Activated naive CD4-positive, alpha-beta T cell treated with anti-CD3 and anti-CD28 coated beads, Interleukin-2, amount 10 ng/mL, durations not matched to agents 7 days and 5 days (primary cell): Measurements from ENCODE around the gene TUBB1.

Experiments used
- CTCF ChIA-PET: fragments of 350-600 bp; sonication (Branson Sonifier 250); formaldehyde crosslinking; loops from one replicate; lab custom pipeline; 2021; ENCODE audit warnings: antibody characterized with exemption; lab: Charles Lee
- DNase-seq: peaks from one replicate; pipeline ENCODE4 v3.0.0-alpha.2; 2020
- H3K27ac Mint-ChIP-seq: one replicate; pipeline ENCODE4 v1.8.0; 2021; ENCODE audit warnings: mild to moderate bottlenecking, moderate library complexity, mixed read lengths
- H3K27me3 Mint-ChIP-seq: one replicate; pipeline ENCODE4 v1.8.0; 2021; ENCODE audit warnings: mild to moderate bottlenecking, mixed read lengths
- H3K36me3 Mint-ChIP-seq: one replicate; pipeline ENCODE4 v1.8.0; 2021; ENCODE audit warnings: mixed read lengths
- H3K4me1 Mint-ChIP-seq: one replicate; pipeline ENCODE4 v1.8.0; 2021; ENCODE audit warnings: mixed read lengths
- H3K4me3 Mint-ChIP-seq: one replicate; pipeline ENCODE4 v1.8.0; 2021; ENCODE audit warnings: mild to moderate bottlenecking, moderate library complexity, mixed read lengths
- H3K9me3 Mint-ChIP-seq: one replicate; pipeline ENCODE4 v1.8.0; 2021; ENCODE audit warnings: mixed read lengths

Gene TUBB1

DNA sequence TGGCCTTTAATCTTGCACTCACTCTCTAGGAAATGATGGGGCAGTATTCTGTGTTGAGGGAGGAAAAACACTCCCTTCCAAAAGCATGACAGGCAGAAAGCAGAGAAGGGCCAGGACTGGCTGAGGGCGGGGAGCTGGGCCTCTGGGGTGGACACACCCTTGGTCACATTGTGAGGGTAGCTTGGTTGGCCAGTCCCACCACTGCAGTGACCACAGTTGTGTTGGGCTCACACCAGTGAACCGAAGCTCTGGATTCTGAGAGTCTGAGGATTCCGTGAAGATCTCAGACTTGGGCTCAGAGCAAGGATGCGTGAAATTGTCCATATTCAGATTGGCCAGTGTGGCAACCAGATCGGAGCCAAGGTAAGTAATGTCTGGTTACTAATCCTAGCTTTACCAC is at the start of gene TUBB1:
Gene TUBB1, plus strand, starts transcription at position 213 of the 400 bp plus-strand sequence. Its CDS starts 94 bp downstream, at position 307.
- Mint-ChIP-seq H3K27ac (peak within 1 kb of the TSS; percentile 45), H3K4me1 (peaks cover 25% of the 10 kb centered on the region), H3K4me3 (no peak within 1 kb of the TSS), H3K27me3 (no peaks in the 10 kb centered on the region), H3K9me3 (no peaks in the 10 kb centered on the region), H3K36me3 (peaks cover 23% of the 10 kb centered on the region)
- CTCF ChIA-PET, result no interaction called here
- DNase-seq, result no peak

DNA sequence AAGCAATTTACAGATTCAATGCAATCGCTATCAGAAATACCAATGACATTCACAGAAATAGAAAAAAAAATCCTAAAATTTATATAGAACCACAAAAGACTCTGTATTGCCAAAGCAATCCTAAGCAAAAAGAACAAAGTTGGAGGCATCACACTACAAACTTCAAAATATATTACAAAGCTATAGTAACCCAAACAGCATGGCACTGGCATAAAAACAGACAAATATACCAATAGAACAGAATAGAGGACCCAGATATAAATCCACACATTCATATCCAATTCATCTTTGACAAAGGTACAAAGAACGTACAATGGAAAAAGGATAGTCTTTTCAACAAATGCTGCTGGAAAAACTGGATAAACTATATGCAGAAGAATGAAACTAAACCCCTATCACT is 49.8 kb upstream of the TUBB1 start:
- CTCF ChIA-PET, result no interaction called here
- Mint-ChIP-seq H3K4me3 (no peak overlapping the region), H3K4me1 (no peaks in the 10 kb centered on the region), H3K9me3 (peaks cover 2% of the 10 kb centered on the region), H3K27ac (no peak overlapping the region), H3K27me3 (peaks cover 63% of the 10 kb centered on the region), H3K36me3 (no peaks in the 10 kb centered on the region)
- DNase-seq, result no peak

DNA sequence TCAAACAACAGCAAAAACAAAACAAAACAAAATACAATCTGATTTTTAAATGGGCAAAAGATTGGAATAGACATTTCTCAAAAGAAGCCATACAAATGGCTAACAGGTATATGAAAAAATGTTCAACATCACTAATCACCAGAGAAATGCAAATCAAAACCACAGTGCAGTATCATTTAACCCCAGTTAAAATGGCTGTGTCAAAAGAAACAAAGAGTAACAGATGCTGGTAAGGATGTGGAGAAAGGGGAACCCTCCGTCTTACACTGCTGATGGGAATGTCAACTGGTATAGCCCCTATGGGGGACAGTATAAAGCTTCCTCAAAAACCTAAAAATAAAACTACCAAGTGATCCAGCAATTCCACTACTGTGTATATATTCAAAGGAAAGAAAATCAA is 49.1 kb upstream of the TUBB1 start:
- Mint-ChIP-seq H3K27me3 (peaks cover 57% of the 10 kb centered on the region), H3K4me3 (no peak overlapping the region), H3K36me3 (no peaks in the 10 kb centered on the region), H3K27ac (no peak overlapping the region), H3K9me3 (peaks cover 3% of the 10 kb centered on the region), H3K4me1 (no peaks in the 10 kb centered on the region)
- DNase-seq, result no peak
- CTCF ChIA-PET, result no interaction called here

DNA sequence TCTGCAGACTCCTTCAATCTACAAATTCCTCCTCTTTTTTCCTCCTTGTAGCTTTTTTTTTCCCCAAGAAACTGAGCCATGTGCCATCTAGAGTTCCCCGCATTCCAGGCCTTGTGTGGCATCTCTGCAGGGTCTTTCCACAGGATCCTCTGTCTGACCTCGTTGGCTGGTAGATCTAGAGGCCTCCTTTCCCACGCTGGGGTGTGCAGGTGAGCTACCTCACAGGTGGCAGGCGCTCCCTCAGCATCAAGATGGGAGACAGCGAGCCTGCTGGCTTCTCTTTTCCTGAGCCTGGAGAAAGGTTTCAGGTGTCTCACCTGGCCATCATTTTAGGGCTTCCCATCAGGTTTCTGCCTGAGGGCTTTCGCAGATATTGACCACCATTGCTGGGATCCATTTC is 47.8 kb upstream of the TUBB1 start:
- Mint-ChIP-seq H3K36me3 (no peaks in the 10 kb centered on the region), H3K4me3 (no peak overlapping the region), H3K4me1 (no peaks in the 10 kb centered on the region), H3K9me3 (peaks cover 8% of the 10 kb centered on the region), H3K27me3 (peaks cover 52% of the 10 kb centered on the region), H3K27ac (no peak overlapping the region)
- DNase-seq, result no peak
- CTCF ChIA-PET, result interaction anchor here (0.6 to 0.8 kb wide), 2 partner anchors 34 to 233 kb away, joined by 3 to 4 read pairs; no protein-coding TSS in a partner anchor

DNA sequence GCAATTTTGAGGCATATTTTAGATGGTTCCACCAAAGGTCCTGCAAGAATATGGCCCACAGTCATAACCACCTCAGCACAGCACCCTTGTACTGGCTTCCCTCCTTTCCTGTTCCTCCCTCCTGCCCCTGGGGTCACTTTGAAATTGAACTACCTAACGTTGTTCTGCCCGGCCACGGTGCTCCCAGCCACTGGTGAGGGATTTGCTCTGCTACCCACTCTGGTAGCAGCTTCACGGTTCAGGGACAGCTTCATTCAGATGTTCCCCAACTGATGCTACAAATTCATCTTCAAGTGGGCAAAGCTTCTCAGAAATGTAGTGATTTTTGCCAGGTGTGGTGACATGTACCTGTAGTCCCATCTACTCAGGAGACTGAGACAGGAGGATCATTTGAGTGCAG is 46.0 kb upstream of the TUBB1 start:
- H3K4me1 Mint-ChIP-seq, result no peaks in the 10 kb centered on the region
- H3K27ac Mint-ChIP-seq, result no peak overlapping the region
- peaks cover 56% of the 10 kb centered on the region for H3K27me3 Mint-ChIP-seq
- H3K4me3 Mint-ChIP-seq, result no peak overlapping the region
- H3K9me3 Mint-ChIP-seq, result peaks cover 8% of the 10 kb centered on the region
- no peak for DNase-seq
- H3K36me3 Mint-ChIP-seq, result no peaks in the 10 kb centered on the region
- CTCF ChIA-PET, result no interaction called here

DNA sequence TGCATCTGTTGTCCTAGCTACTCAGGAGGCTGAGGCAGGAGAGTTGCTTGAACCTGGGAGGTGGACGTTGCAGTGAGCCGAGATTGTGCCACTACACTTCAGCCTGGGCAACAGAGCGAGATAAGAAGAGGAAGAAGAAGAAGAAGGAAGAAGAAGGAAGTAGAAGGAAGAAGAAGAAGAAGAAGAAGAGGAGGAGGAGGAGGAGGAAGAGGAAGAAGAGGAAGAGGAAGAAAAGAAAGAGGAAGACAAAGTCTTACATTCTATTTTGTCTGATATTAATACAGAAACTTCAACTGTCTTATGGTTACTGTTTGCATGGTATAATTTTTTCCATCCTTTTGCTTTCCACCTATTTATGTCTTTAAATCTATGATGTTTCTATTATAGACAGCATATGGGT is 45.4 kb upstream of the TUBB1 start:
- Mint-ChIP-seq H3K27ac (no peak overlapping the region), H3K4me1 (no peaks in the 10 kb centered on the region), H3K9me3 (peaks cover 8% of the 10 kb centered on the region), H3K4me3 (no peak overlapping the region), H3K36me3 (no peaks in the 10 kb centered on the region), H3K27me3 (peaks cover 57% of the 10 kb centered on the region)
- CTCF ChIA-PET, result no interaction called here
- DNase-seq, result no peak

DNA sequence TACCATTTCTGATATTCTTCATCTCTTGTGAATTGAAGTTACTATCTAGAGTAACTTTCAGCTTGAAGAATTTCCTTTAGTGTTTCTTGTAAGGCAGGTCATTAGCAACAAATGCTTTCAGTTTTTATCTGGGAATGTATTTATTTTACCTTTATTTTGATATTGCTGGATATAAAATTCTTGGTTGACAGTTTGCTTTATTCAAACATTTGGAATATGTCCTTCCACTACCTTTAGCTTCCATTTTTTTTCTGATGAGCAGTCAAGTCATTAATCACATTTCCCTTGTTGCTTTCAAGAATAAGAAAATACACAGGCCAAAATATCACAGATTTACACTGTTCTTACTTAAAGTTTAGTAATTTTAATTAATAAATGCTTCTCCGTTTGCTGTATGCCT is 43.9 kb upstream of the TUBB1 start:
- no peak for DNase-seq
- H3K27me3 Mint-ChIP-seq, result peaks cover 56% of the 10 kb centered on the region
- no peak overlapping the region for H3K4me3 Mint-ChIP-seq
- H3K9me3 Mint-ChIP-seq, result peaks cover 6% of the 10 kb centered on the region
- CTCF ChIA-PET, result no interaction called here
- peaks cover 2% of the 10 kb centered on the region for H3K4me1 Mint-ChIP-seq
- H3K27ac Mint-ChIP-seq, result no peak overlapping the region
- H3K36me3 Mint-ChIP-seq, result no peaks in the 10 kb centered on the region

DNA sequence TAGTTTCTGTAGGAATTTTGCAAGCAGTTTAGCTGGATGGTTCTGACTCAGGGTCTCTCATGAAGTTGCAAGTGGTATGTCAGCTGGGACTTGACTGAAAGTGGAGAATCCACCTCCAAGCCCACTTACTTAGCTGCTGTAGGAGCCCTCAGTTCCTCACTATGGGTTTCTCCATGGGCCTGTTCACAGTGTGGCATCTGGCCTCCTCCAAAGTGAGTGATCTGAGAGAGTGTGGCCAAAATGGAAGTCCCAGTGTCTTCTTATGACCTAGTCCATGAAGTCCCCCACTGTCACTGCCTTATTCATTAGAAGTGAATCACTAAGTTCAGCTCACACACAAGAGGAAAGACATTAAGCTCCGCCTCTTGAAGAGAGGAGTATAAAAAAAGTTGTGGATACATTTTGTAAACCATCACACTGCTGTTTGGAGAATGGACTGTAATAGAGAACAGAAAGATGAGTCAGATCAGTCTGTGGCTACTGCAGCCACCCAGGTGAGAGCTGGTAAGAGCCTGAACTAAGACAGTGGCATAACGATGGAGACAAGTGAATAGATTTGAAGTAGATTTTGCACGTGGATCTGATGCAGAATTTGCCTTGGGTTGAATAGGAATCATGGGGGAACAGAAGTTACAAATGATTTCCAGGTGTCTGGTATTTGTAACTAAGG is 43.0 kb upstream of the TUBB1 start:
- Mint-ChIP-seq H3K4me1 (peaks cover 2% of the 10 kb centered on the region), H3K27ac (no peak overlapping the region)

DNA sequence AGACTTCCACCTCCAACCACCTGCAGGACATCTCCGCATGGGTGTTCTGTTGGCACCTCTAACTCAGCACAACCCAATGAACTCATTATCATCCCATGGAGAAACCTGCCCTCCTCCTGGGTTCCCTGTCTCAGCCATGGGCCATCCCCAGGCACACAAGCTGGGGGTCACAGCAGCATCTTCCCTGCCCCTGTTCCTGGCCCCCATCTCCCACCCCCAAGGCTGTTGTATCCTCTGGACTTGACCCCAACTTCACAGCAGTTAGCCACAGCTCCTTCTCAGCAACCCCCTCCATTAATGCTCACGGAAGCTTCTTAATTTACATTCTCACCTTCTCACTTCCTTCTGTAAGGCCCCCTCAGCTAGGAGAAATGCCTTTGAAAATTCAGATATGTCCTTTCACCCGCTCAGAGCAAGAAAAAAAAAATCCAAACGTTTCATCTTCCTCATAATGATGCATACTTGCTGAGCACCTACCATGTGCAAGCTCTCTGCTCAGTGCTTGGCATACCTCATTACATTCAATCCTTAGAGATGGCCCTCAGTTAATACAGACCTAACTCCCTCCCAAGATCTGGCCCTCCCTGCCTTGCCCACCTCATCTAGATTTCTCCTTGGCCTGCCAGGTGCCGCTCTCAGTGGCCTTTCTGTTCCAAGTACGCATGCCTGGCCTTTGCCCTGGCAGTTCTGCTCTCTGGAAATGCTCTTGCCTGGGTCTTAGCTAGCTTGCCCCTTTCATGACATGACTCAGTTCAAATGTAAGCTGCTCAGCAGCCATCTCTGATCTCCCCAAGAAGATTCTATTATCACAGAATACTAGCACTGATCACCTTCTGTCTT is 40.7 kb upstream of the TUBB1 start:
- H3K4me3 Mint-ChIP-seq, result no peak overlapping the region
- peaks cover 7% of the 10 kb centered on the region for H3K36me3 Mint-ChIP-seq
- DNase-seq, result no peak
- H3K4me1 Mint-ChIP-seq, result peaks cover 17% of the 10 kb centered on the region
- H3K9me3 Mint-ChIP-seq, result peaks cover 6% of the 10 kb centered on the region
- CTCF ChIA-PET, result interaction anchor here (0.6 to 0.7 kb wide), 2 partner anchors 64 to 454 kb away, joined by 3 read pairs; partner anchors contain the start of gene PRELID3B
- H3K27me3 Mint-ChIP-seq, result peaks cover 38% of the 10 kb centered on the region
- no peak overlapping the region for H3K27ac Mint-ChIP-seq

More for the DNA sequence above, 43.0 kb upstream of the TUBB1 start:
- no peak overlapping the region for H3K4me3 Mint-ChIP-seq
- no peak for DNase-seq
- no peaks in the 10 kb centered on the region for H3K36me3 Mint-ChIP-seq
- CTCF ChIA-PET, result no interaction called here
- H3K9me3 Mint-ChIP-seq, result peaks cover 6% of the 10 kb centered on the region
- peaks cover 47% of the 10 kb centered on the region for H3K27me3 Mint-ChIP-seq

DNA sequence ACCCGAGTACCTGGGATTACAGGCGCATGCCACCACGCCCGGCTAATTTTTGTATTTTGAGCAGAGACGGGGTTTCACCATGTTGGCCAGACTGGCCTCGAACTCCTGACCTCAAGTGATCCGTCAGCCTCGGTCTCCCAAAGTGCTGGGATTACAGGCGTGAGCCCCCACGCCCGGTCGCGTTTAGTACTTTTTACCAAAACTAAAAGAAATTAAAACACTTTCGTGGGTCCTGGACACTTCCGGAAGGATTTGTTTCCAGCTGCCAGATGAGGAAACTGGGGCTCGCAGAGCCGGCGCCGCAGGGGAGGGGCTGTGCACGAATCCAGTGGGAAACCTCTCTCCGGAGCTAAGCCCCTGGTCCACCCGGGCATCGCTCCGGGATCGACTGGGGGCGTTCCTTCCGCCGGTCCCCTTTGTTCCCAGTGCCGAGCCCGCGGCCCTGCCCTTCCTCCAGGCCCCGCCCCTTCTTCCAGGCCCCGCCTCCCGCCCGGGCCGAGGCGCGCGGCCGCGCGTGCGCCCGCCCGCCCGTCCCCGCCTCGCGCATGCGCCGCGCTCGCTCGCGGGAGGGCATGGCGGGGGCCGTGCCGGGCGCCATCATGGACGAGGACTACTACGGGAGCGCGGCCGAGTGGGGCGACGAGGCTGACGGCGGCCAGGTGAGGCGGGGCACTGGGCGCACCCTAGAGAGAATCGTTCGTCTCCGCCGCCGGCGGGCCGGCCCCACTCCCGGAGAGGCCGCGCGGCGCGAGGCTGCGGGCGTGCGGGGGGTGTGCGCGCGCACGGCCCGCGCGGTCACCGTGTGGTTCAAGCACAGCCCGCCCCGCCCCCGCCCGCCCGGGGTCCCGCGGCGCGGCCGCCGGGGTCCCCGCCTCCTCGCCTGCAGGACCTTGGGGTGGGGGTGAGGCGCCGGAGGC is 38.3 kb upstream of the TUBB1 start, which contains the start of gene NELFCD:
Gene NELFCD, plus strand, starts transcription at position 546 of the 917 bp plus-strand sequence. Its CDS starts 54 bp downstream, at position 600.
- DNase-seq, result peak; percentile 89
- Mint-ChIP-seq H3K4me1 (peaks cover 34% of the 10 kb centered on the region), H3K36me3 (peaks cover 7% of the 10 kb centered on the region), H3K27ac (peak within 1 kb of the TSS; percentile 83), H3K27me3 (peaks cover 33% of the 10 kb centered on the region), H3K9me3 (no peaks in the 10 kb centered on the region), H3K4me3 (peak within 1 kb of the TSS; percentile 90)
- CTCF ChIA-PET, result interaction anchor here (0.6 kb wide), 1 partner anchor 53 kb away, joined by 3 read pairs; no protein-coding TSS in a partner anchor

DNA sequence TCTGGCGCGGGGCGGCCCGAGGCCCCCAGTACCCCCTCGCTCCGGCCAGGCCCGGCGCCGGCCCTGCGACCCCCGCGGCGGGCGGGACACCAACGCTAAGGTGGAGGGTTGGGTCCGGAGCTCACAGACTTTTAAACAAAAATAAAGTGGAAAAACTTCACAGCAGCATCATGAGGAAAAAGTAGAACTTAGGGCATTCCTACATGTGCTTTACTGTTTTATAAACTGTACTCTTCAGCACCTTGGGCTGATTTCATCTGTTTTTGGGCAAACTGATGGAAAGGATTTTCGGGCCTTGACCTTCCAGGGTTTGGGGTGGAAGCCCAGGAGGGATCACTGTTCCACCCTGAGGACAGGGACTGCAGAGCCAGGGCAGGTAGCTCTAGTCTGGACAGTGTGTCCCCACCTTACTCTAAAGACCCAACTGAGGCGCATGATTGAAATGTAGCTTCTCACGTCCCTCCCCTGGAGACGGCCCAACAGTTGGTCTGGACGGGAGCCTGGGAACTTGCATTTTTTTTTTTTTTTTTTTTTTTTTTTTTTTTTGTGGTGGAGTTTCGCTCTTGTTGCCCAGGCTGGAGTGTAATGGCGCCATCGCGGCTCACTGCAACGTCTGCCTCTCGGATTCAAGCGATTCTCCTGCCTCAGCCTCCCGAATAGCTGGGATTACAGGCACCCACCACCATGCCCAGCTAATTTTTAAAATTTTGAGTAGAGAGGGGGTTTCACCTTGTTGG is 37.4 kb upstream of the TUBB1 start:
- no peaks in the 10 kb centered on the region for H3K9me3 Mint-ChIP-seq
- DNase-seq, result peak; percentile 37
- H3K27me3 Mint-ChIP-seq, result peaks cover 25% of the 10 kb centered on the region
- CTCF ChIA-PET, result interaction anchor here (1.2 to 1.4 kb wide), 2 partner anchors 9 to 67 kb away, joined by 3 to 4 read pairs; no protein-coding TSS in a partner anchor
- H3K36me3 Mint-ChIP-seq, result peaks cover 10% of the 10 kb centered on the region
- H3K4me3 Mint-ChIP-seq, result peak overlapping the region; percentile 90
- H3K4me1 Mint-ChIP-seq, result peaks cover 38% of the 10 kb centered on the region
- H3K27ac Mint-ChIP-seq, result peak overlapping the region; percentile 83

DNA sequence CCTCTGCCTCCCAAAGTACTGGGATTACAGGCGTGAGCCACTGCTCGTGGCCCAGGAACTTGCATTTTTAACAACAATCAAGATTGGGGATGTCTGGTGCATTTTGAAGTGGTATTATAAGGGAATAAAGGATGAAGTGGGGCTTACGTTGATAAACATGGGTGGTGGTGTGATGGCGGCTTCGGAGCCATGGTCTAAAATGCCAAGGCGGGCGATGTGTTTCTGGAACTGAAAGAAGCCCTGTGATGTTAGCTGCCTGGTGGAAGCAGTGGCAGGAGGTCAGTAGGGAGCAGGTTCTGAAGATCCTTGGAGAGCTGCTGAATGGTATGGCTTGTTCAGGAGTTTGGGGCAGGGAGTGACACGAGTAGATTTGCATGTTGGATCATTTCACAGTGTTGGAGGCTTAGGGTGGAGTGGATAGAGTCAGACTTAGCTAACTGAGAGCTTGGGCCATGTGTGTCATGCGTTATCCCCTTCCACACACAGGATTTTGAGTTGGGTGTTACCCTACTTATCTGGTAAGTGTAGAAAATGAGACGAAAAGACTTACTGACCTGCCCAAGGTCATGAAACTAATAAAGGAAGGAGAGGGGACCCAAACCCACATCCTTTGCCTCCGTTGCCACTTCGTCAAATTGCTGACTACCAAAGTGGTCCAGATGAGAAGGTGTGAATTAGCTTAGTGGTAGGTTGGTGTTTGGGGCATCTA is 36.7 kb upstream of the TUBB1 start:
- H3K36me3 Mint-ChIP-seq, result peaks cover 17% of the 10 kb centered on the region
- no peak for DNase-seq
- no peaks in the 10 kb centered on the region for H3K9me3 Mint-ChIP-seq
- H3K27ac Mint-ChIP-seq, result peak overlapping the region; percentile 69
- peaks cover 18% of the 10 kb centered on the region for H3K27me3 Mint-ChIP-seq
- peaks cover 39% of the 10 kb centered on the region for H3K4me1 Mint-ChIP-seq
- H3K4me3 Mint-ChIP-seq, result peak overlapping the region; percentile 90
- CTCF ChIA-PET, result interaction anchor here (0.7 to 1.4 kb wide), 3 partner anchors 8 to 67 kb away, joined by 3 to 4 read pairs (median 3); no protein-coding TSS in a partner anchor
